Measurements from ENCODE around the gene EML1.

The EML1 gene

GRCh38 chr14:99755629-99756603, 37.3 kb upstream of the EML1 start:
- H3K4me1 ChIP-seq (ENCODE audit: control extremely low read depth in 1 of 4, control insufficient read depth in 4 of 4, insufficient read depth in 4 of 4, low read length in 3 of 4): peaks cover 0 to 36% (median 25%) of the 10 kb centered on the region in 4 experiments
- H3K27ac ChIP-seq (ENCODE audit: insufficient read depth in 1 of 2, low read depth in 1 of 2, low read length in 2 of 2, poor library complexity in 1 of 2, severe bottlenecking in 2 of 2): no peak overlapping the region
- ChIA-PET POLR2A (no interaction called here), CTCF (interaction anchor here (0.8 to 1.8 kb wide), 4 partner anchors 8 to 72 kb away, joined by 3 to 5 read pairs (median 3); partner anchors contain the start of gene CYP46A1)
- 76% methylated on average over 18 of the region's 21 CpGs for WGBS (ENCODE audit: insufficient coverage)
- no peak overlapping the region for H3K4me3 ChIP-seq (ENCODE audit: control insufficient read depth in 1 of 7, extremely low read depth in 1 of 7, insufficient read depth in 4 of 7, low read depth in 2 of 7, low read length in 6 of 7)
- DNase-seq: no peak
- no peaks in the 10 kb centered on the region for H3K36me3 ChIP-seq (ENCODE audit: control insufficient read depth in 4 of 4, insufficient read depth in 4 of 4, low read length in 3 of 4)
- H3K9me3 ChIP-seq (ENCODE audit: control extremely low read depth in 1 of 5, control insufficient read depth in 4 of 5, insufficient read depth in 2 of 5, low read depth in 1 of 5, low read length in 4 of 5): no peaks in the 10 kb centered on the region
- H3K27me3 ChIP-seq (replicated peaks in 2 of 5; ENCODE audit: control insufficient read depth in 4 of 5, insufficient read depth in 5 of 5, low read length in 4 of 5): peaks cover 0 to 61% (median 6%) of the 10 kb centered on the region in 5 experiments

GRCh38 chr14:99756796-99757195, 36.4 kb upstream of the EML1 start:
- ChIA-PET POLR2A (no interaction called here), CTCF (no interaction called here)
- H3K9me3 ChIP-seq (ENCODE audit: control extremely low read depth in 1 of 5, control insufficient read depth in 4 of 5, insufficient read depth in 2 of 5, low read depth in 1 of 5, low read length in 4 of 5): no peaks in the 10 kb centered on the region
- 93% methylated on average over 19 of the region's 21 CpGs for WGBS (ENCODE audit: insufficient coverage)
- H3K4me1 ChIP-seq (ENCODE audit: control extremely low read depth in 1 of 4, control insufficient read depth in 4 of 4, insufficient read depth in 4 of 4, low read length in 3 of 4): peaks cover 0 to 33% (median 23%) of the 10 kb centered on the region in 4 experiments
- DNase-seq: no peak
- no peak overlapping the region for H3K27ac ChIP-seq (ENCODE audit: insufficient read depth in 1 of 2, low read depth in 1 of 2, low read length in 2 of 2, poor library complexity in 1 of 2, severe bottlenecking in 2 of 2)
- no peaks in the 10 kb centered on the region for H3K36me3 ChIP-seq (ENCODE audit: control insufficient read depth in 4 of 4, insufficient read depth in 4 of 4, low read length in 3 of 4)
- no peak overlapping the region for H3K4me3 ChIP-seq (ENCODE audit: control insufficient read depth in 1 of 7, extremely low read depth in 1 of 7, insufficient read depth in 4 of 7, low read depth in 2 of 7, low read length in 6 of 7)
- H3K27me3 ChIP-seq (replicated peaks in 2 of 5; ENCODE audit: control insufficient read depth in 4 of 5, insufficient read depth in 5 of 5, low read length in 4 of 5): peaks cover 0 to 62% (median 6%) of the 10 kb centered on the region in 5 experiments

GRCh38 chr14:99757331-99758070, 35.7 kb upstream of the EML1 start:
- Histone ChIP-seq H3K36me3 (ENCODE audit: control insufficient read depth in 4 of 4, insufficient read depth in 4 of 4, low read length in 3 of 4) (no peaks in the 10 kb centered on the region), H3K27me3 (replicated peaks in 2 of 5; ENCODE audit: control insufficient read depth in 4 of 5, insufficient read depth in 5 of 5, low read length in 4 of 5) (peaks cover 0 to 56% (median 6%) of the 10 kb centered on the region in 5 experiments), H3K4me3 (ENCODE audit: control insufficient read depth in 1 of 7, extremely low read depth in 1 of 7, insufficient read depth in 4 of 7, low read depth in 2 of 7, low read length in 6 of 7) (no peak overlapping the region), H3K4me1 (ENCODE audit: control extremely low read depth in 1 of 4, control insufficient read depth in 4 of 4, insufficient read depth in 4 of 4, low read length in 3 of 4) (peaks cover 0 to 26% (median 16%) of the 10 kb centered on the region in 4 experiments), H3K27ac (ENCODE audit: insufficient read depth in 1 of 2, low read depth in 1 of 2, low read length in 2 of 2, poor library complexity in 1 of 2, severe bottlenecking in 2 of 2) (no peak overlapping the region), H3K9me3 (ENCODE audit: control extremely low read depth in 1 of 5, control insufficient read depth in 4 of 5, insufficient read depth in 2 of 5, low read depth in 1 of 5, low read length in 4 of 5) (no peaks in the 10 kb centered on the region)
- DNase-seq: no peak
- ChIA-PET CTCF (no interaction called here), POLR2A (no interaction called here)
- 95% methylated on average over 10 of the region's 12 CpGs for WGBS (ENCODE audit: insufficient coverage)

GRCh38 chr14:99758121-99758821, 34.9 kb upstream of the EML1 start:
- Histone ChIP-seq H3K4me1 (ENCODE audit: control extremely low read depth in 1 of 4, control insufficient read depth in 4 of 4, insufficient read depth in 4 of 4, low read length in 3 of 4) (peaks cover 0 to 19% (median 8%) of the 10 kb centered on the region in 4 experiments), H3K36me3 (ENCODE audit: control insufficient read depth in 4 of 4, insufficient read depth in 4 of 4, low read length in 3 of 4) (no peaks in the 10 kb centered on the region), H3K4me3 (ENCODE audit: control insufficient read depth in 1 of 7, extremely low read depth in 1 of 7, insufficient read depth in 4 of 7, low read depth in 2 of 7, low read length in 6 of 7) (no peak overlapping the region), H3K9me3 (ENCODE audit: control extremely low read depth in 1 of 5, control insufficient read depth in 4 of 5, insufficient read depth in 2 of 5, low read depth in 1 of 5, low read length in 4 of 5) (peaks cover 0 to 5% (median 0%) of the 10 kb centered on the region in 5 experiments), H3K27ac (ENCODE audit: insufficient read depth in 1 of 2, low read depth in 1 of 2, low read length in 2 of 2, poor library complexity in 1 of 2, severe bottlenecking in 2 of 2) (no peak overlapping the region), H3K27me3 (replicated peaks in 2 of 5; ENCODE audit: control insufficient read depth in 4 of 5, insufficient read depth in 5 of 5, low read length in 4 of 5) (peaks cover 0 to 63% (median 6%) of the 10 kb centered on the region in 5 experiments)
- no peak for DNase-seq
- POLR2A ChIA-PET: no interaction called here
- CTCF ChIA-PET: no interaction called here
- WGBS (ENCODE audit: insufficient coverage): over 99% methylated on average over 9 of the region's 11 CpGs

GRCh38 chr14:99758872-99759545, 34.2 kb upstream of the EML1 start:
- Histone ChIP-seq H3K9me3 (ENCODE audit: control extremely low read depth in 1 of 5, control insufficient read depth in 4 of 5, insufficient read depth in 2 of 5, low read depth in 1 of 5, low read length in 4 of 5) (peaks cover 0 to 5% (median 0%) of the 10 kb centered on the region in 5 experiments), H3K36me3 (ENCODE audit: control insufficient read depth in 4 of 4, insufficient read depth in 4 of 4, low read length in 3 of 4) (no peaks in the 10 kb centered on the region), H3K4me1 (ENCODE audit: control extremely low read depth in 1 of 4, control insufficient read depth in 4 of 4, insufficient read depth in 4 of 4, low read length in 3 of 4) (peaks cover 0 to 11% (median 1%) of the 10 kb centered on the region in 4 experiments), H3K27me3 (replicated peaks in 2 of 5; ENCODE audit: control insufficient read depth in 4 of 5, insufficient read depth in 5 of 5, low read length in 4 of 5) (peaks cover 0 to 71% (median 5%) of the 10 kb centered on the region in 5 experiments), H3K27ac (ENCODE audit: insufficient read depth in 1 of 2, low read depth in 1 of 2, low read length in 2 of 2, poor library complexity in 1 of 2, severe bottlenecking in 2 of 2) (no peak overlapping the region), H3K4me3 (ENCODE audit: control insufficient read depth in 1 of 7, extremely low read depth in 1 of 7, insufficient read depth in 4 of 7, low read depth in 2 of 7, low read length in 6 of 7) (no peak overlapping the region)
- DNase-seq: no peak
- WGBS (ENCODE audit: insufficient coverage): 90% methylated on average over 7 of the region's 7 CpGs
- POLR2A ChIA-PET: no interaction called here
- CTCF ChIA-PET: interaction anchor here (1.4 kb wide), 1 partner anchor 33 kb away, joined by 3 read pairs; no protein-coding TSS in a partner anchor

- peaks cover 0 to 75% (median 5%) of the 10 kb centered on the region in 5 experiments for H3K27me3 ChIP-seq (replicated peaks in 2 of 5; ENCODE audit: control insufficient read depth in 4 of 5, insufficient read depth in 5 of 5, low read length in 4 of 5)
- CTCF ChIA-PET: interaction anchor here (1.4 kb wide), 1 partner anchor 33 kb away, joined by 3 read pairs; no protein-coding TSS in a partner anchor
- H3K9me3 ChIP-seq (ENCODE audit: control extremely low read depth in 1 of 5, control insufficient read depth in 4 of 5, insufficient read depth in 2 of 5, low read depth in 1 of 5, low read length in 4 of 5): peaks cover 0 to 5% (median 0%) of the 10 kb centered on the region in 5 experiments
- no peaks in the 10 kb centered on the region for H3K36me3 ChIP-seq (ENCODE audit: control insufficient read depth in 4 of 4, insufficient read depth in 4 of 4, low read length in 3 of 4)
- POLR2A ChIA-PET: no interaction called here
- 88% methylated on average over 8 of the region's 9 CpGs for WGBS (ENCODE audit: insufficient coverage)
- DNase-seq: no peak
- H3K4me3 ChIP-seq (ENCODE audit: control insufficient read depth in 1 of 7, extremely low read depth in 1 of 7, insufficient read depth in 4 of 7, low read depth in 2 of 7, low read length in 6 of 7): no peak overlapping the region
- H3K4me1 ChIP-seq (ENCODE audit: control extremely low read depth in 1 of 4, control insufficient read depth in 4 of 4, insufficient read depth in 4 of 4, low read length in 3 of 4): peaks cover 0 to 6% (median 0%) of the 10 kb centered on the region in 4 experiments
- no peak overlapping the region for H3K27ac ChIP-seq (ENCODE audit: insufficient read depth in 1 of 2, low read depth in 1 of 2, low read length in 2 of 2, poor library complexity in 1 of 2, severe bottlenecking in 2 of 2)
Observed at GRCh38 chr14:99759546-99759925, 33.7 kb upstream of the EML1 start.

Measured in common myeloid progenitor, CD34-positive (primary cell).